Measurements from ENCODE around the gene SLC22A1.

The SLC22A1 gene

GRCh38 chr6:160092602-160093001, 29.0 kb upstream of the SLC22A1 start:
- no peak for TF ChIP-seq CTCF (IDR thresholded peaks at IDR 0.05; ENCODE audit: borderline replicate concordance, control extremely low read depth, extremely low read depth, insufficient read depth, missing control alignments)
- in situ Hi-C loops (cut with MboI; ENCODE audit: low sequenced_read_pairs, unreplicated experiment), result no loop called here
- DNase-seq (ENCODE audit: low spot score), result no peak

- no peak for DNase-seq (ENCODE audit: low spot score)
- in situ Hi-C loops (cut with MboI; ENCODE audit: low sequenced_read_pairs, unreplicated experiment), result no loop called here
- TF ChIP-seq CTCF (IDR thresholded peaks at IDR 0.05; ENCODE audit: borderline replicate concordance, control extremely low read depth, extremely low read depth, insufficient read depth, missing control alignments), result no peak
These were observed 28.6 kb upstream of the SLC22A1 start for GRCh38 chr6:160093061-160093460.

- DNase-seq (ENCODE audit: low spot score), result no peak
- in situ Hi-C loops (cut with MboI; ENCODE audit: low sequenced_read_pairs, unreplicated experiment), result no loop called here
- TF ChIP-seq CTCF (IDR thresholded peaks at IDR 0.05; ENCODE audit: borderline replicate concordance, control extremely low read depth, extremely low read depth, insufficient read depth, missing control alignments), result no peak
These were observed 27.7 kb upstream of the SLC22A1 start for GRCh38 chr6:160093946-160094345.

DNA sequence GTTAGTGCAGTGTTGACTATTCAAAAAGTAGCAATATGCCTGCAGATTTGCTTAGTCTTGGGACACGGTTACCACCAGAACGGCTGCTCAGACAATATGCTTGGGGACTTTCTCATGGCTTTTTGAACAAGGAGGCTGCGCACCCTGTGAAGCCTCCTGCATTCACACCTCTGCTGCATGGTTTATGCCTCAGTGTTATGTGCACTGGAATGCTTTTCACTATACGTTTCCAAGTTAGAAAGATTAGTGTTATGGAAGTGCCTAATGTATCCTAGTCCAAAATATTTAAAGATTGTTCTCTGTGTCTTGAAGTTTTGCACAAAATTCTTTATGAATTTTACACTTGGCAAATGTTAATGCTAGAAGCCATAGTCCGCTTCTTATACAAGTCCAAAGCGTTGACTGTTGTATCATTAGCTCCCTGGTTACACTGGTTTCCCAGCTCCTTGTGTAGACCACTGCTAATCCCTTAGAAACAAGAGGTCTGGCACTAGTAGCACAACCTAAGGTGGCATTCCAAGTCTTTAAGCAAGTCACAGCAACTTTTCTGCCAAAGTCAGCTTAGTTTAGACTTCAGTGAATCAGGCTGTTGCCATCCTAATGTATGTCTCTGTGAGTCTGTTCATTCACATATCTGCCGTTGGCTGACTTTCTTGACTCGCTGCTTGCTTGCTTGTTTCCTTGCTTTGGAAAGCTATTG, 26.3 kb upstream of the SLC22A1 start:
- DNase-seq (ENCODE audit: low spot score), result no peak
- TF ChIP-seq CTCF (IDR thresholded peaks at IDR 0.05; ENCODE audit: borderline replicate concordance, control extremely low read depth, extremely low read depth, insufficient read depth, missing control alignments), result no peak
- in situ Hi-C loops (cut with MboI; ENCODE audit: low sequenced_read_pairs, unreplicated experiment), result no loop called here

DNA sequence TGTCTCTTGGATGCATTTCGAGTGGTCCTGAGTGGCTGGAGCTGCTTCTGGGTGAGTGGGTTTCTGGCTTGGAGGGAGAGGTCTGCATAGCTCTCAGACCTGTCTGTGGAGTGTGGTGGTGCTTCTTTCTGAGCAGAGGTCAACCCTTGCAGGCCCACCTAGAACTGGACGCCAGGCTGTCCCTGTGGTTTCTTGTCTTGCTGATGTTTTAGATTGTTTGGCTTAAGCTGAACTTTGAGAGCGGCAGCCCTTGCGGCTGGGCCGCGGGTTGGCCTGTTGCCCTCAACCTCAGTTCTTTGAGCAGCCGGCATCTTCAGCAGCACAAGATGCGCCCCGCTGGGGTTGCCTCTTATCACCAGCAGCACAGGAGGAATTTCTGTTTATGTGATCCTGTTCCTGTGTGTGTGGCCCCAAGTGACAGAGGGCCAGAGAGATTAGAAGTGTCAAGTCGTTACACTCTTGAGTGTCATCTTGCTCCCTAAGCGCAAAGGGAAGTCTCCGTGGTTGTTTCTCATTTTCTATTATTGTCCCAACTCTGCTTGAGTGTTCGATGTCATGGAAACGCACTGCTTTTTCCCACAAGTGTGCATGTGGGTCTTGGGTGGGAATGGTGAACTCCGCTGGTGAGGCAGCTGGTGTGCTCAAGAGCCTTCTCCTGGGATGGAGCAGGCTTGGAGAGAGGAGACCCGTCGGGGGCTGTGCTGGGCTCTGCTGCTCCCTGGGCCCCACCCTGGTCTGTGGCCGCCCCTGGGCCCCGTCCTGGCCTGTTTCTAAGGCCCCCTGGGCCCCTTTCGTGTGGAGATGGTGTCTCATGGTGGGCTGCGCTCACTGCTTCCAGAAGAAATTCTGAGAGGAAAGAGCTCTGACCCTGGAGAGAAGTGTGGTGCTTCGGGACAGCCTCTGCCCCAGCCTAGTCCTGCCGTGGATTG, 20.1 kb upstream of the SLC22A1 start:
- no peak for DNase-seq (ENCODE audit: low spot score)
- no peak for TF ChIP-seq CTCF (IDR thresholded peaks at IDR 0.05; ENCODE audit: borderline replicate concordance, control extremely low read depth, extremely low read depth, insufficient read depth, missing control alignments)
- in situ Hi-C loops (cut with MboI; ENCODE audit: low sequenced_read_pairs, unreplicated experiment), result no loop called here

GRCh38 chr6:160102399-160102798, 19.2 kb upstream of the SLC22A1 start:
- in situ Hi-C loops (cut with MboI; ENCODE audit: low sequenced_read_pairs, unreplicated experiment), result no loop called here
- DNase-seq (ENCODE audit: low spot score), result no peak
- no peak for TF ChIP-seq CTCF (IDR thresholded peaks at IDR 0.05; ENCODE audit: borderline replicate concordance, control extremely low read depth, extremely low read depth, insufficient read depth, missing control alignments)
